LHCN-M2 (cell line): ENCODE data around the gene PRUNE2. TPM values are rescaled to one million over a fixed set of nuclear protein-coding genes. Genes with fewer than 3 reads are reported as not detected.
"Not testable (repeated sequence)": the region's sequence is repeated elsewhere in the genome, so short reads cannot be mapped to it uniquely, and the experiment has no call there.

Experiments
- DNase-seq: peaks from one replicate; pipeline ENCODE4 v3.0.0-alpha.2; 2012; ENCODE audit warnings: low read depth
- total RNA-seq: library from RNA; depleted of rRNA; stranded (reverse); fragments of >200 nt; gene quantifications from 2 replicates; pipeline ENCODE4 v1.2.3, GENCODE V29; 2014

Gene PRUNE2
- total RNA-seq, 1 experiment from 2014 or later: 88.1 TPM

- peak; percentile 64 for DNase-seq
These were observed 205.9 kb downstream of the PRUNE2 start for GRCh38 chr9:76699971-76700370.

- DNase-seq: no peak
These were observed 208.4 kb downstream of the PRUNE2 start for GRCh38 chr9:76697554-76697953.

DNA sequence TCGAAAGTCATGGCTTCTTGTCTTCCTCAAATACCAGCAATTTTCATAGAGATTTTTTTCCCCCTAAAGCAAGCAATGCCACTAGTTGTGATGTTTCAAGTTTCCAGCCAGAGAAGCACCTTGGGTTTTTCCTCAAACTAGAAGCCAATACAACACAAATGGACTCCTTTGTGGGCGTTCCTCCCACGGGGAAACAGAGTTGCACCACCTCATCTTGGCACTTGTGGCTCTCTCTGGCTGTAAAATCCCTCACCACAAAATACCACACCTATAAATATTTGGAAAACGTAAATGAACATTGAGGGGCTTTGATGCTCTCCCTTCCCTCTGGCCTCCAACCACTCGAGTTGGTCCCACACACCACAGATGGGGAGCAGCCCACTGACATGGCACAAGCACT lies 208.8 kb downstream of the PRUNE2 start:
- no peak for DNase-seq

DNA sequence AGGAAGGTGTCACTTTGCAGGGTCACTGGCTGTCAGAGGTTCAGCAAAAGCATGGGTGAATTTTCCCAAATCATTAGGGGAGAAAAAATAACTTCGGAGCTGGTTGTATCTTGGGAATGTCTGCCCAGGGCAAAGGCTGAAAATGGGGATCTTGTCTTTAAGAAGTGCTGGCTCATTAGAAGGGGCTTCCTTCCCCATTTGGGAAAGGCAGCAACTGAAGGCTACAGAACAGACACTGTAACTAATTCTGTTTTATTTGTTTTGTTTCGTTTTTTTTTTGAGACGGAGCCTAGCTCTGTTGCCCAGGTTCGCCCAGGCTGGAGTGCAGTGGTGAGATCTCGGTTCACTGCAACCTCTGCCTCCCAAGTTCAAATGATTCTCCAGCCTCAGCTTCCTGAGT lies 212.0 kb downstream of the PRUNE2 start:
- DNase-seq: no peak

DNA sequence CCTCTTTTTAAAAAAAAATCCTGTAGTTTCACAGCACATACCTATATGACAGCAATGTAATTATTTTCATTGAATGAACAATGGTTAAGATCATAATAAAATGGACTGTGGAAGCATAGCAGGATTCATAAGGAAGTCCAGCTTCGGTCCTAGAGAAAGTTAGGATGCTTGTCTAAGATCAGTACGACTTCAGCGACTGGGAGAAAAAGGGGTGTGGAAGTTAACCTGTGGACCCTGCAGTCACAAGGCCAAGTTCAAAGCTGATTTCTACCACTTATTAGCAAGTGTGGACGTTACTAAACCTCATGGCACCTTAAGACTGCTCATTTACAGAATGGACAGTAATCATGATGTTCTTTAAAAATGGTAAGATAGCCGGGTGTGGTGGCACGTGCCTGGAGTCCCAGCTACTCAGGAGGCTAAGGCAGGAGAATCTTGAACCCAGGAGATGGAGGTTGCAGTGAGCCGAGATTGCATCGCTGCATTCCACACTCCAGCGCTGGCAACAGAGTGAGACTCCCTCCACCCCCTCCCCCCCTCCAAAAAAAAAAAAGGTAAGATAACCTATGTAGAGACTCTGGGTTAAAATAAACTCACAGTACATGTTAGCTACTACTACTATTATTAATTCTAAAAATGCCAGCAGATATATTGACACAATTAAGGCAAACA lies 213.3 kb downstream of the PRUNE2 start:
- no peak for DNase-seq

GRCh38 chr9:76691517-76692313 lies 214.2 kb downstream of the PRUNE2 start:
- peak; percentile 50 for DNase-seq

- DNase-seq: no peak
These were observed 214.9 kb downstream of the PRUNE2 start for GRCh38 chr9:76690973-76691370.

GRCh38 chr9:76690246-76690972 lies 215.5 kb downstream of the PRUNE2 start:
- DNase-seq: no peak

DNA sequence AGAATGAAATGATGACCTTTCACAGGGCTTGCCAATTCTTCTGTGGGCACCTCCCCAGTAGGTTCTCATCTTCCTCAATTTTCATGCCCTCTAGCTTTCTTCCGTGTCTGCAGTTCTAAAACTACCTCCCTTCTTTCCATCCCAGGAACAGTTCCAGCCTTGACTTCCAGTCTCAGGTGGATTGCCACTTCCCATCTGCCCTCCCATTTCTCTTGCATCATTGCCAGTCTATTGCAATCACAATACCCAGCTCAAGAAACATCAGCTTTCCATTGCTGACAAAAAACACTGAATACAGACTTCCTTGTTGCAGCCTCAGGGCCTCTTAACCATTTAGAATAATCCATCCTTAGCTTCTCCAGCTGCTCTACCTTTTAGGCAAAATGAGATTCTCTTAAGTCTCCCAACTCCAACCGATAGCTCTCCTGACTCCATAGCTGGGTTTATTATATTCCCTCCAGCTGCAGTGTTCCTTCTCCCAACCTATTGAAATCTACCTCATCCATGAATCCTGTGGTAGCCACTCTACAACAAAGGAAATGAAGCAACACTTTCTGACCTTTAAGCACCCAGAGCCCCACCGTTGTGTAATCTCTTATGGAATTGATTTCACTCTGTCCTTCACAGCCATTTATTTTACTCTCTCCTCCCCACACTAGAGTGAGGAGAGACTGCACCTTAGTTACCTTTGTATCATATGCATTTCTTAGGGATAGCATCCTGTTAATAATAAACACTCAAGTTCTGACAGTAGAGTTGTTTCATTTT lies 217.3 kb downstream of the PRUNE2 start:
- peak; percentile 62 for DNase-seq

DNA sequence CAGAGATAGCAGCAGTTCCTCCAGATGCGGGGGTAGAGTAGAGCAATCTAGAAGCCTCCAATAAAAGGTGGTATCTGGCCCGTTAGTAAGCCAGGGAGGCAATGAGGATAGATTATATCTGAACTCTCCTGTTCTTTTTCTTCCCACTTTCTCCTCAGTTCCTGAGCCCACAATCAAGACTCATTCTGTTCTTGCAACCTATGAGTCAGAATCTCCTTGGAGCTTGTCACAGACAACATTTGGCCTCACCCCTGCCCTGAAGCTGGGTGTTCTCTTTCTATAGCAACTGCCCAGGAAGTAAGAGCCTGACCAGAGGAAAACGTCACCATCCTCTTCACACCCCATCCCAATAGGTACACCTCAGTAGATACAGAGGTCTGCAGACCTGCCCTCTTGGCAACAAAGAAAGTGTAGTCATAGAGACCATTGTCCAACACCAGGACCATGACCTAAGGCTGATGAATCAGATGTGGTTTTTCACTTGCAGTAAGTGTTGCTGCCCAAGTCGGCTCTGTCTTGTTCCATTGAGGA lies 218.0 kb downstream of the PRUNE2 start:
- peak; percentile 96 for DNase-seq

- DNase-seq: no peak
These were observed 219.2 kb downstream of the PRUNE2 start for GRCh38 chr9:76686756-76687155.

- no peak for DNase-seq
These were observed 221.7 kb downstream of the PRUNE2 start for GRCh38 chr9:76684213-76684612.

- no peak for DNase-seq
These were observed 224.4 kb downstream of the PRUNE2 start for GRCh38 chr9:76681556-76681955.

DNA sequence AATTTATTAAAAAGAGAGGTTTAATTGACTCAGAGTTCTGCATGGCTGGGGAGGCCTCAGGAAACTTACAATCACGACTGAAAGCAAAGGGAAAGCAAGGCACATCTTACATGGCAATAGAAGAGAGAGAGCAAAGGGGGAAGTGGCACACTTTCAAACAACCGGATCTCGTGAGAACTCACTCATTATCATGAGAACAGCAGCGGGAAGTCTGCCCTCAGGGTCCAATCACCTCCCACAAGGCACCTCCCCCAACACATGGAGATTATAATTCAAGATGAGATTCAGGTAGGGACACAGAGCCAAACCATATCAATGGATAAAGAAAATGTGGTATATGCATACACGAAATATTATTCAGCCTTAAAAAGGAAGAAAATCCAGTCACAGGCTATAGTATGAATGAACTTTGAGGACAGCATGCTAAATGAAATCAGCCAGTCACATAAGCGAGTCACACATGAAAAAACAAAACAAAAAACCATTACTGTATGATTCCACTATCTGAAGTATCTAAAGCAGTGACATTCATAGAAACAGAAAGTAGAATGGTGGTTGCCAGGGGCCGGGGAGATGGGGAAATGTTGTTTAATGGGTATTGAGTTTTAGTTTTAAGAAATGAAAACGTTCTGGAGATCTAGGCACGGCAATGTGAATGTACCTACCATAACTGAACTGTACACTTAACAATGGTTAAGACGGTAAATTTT lies 225.0 kb downstream of the PRUNE2 start:
- DNase-seq: no peak

DNA sequence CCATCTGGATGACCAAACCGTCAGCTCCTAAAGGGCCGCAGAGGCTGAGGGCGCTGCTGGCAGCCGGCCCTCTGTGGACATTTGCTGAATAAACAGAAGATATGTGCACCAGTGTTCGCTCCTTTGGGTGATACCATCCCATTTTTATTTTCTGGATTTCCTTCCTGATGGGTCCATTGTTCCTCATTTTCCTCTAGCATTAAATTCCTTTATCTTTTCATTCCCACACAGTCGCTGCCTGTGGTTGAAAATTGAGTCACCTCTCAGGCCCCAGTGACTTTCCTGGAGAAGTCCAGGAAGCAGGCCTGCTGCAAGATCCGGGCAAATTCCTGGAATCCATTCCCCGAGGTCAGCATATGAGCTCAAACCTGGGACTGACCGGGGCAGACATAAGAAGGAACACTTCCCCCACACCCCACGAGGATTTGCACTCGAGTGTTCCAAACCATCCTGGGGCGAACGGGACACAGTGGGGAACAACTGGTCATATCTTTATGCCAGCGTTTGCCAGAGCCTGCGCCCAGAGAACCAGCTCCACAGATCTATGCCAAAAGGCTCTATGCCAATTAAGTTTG lies 228.3 kb downstream of the PRUNE2 start:
- DNase-seq: peak; percentile 90

- DNase-seq: no peak
These were observed 229.1 kb downstream of the PRUNE2 start for GRCh38 chr9:76676857-76677256.

DNA sequence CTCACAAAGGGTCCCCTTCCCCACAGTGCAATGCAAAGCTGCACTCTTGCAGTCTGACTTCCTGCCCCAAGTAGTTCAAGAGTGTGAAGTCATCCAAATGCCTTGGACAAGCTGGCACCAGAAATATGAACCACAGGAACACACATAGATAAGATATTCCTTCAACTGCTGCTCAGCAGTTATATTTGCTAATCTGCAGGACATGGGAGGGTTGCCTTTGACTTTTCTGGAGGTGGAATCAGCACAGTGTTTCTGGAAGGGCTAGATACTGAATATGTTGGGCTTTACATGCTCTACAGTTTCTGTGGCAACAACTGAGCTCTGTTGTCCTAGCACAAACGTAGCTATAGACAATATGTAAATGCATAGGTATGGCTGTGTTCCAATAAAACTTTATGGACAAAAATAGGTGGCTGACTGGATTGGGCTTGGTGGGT lies 238.4 kb downstream of the PRUNE2 start:
- DNase-seq: peak; percentile 87

GRCh38 chr9:76665966-76666365 lies 239.9 kb downstream of the PRUNE2 start:
- not testable (repeated sequence) for DNase-seq

- DNase-seq: no peak
These were observed 240.5 kb downstream of the PRUNE2 start for GRCh38 chr9:76665458-76665857.

GRCh38 chr9:76664120-76664519 lies 241.8 kb downstream of the PRUNE2 start:
- DNase-seq: no peak
